CD14-positive monocyte (primary cell): Measurements from ENCODE around the gene ANAPC4. TPM values are rescaled to one million over a fixed set of nuclear protein-coding genes. Genes with fewer than 3 reads are reported as not detected.

Experiments
- DNase-seq, 3 donors: peaks; one replicate each; pipeline ENCODE4 v3.0.0-alpha.2; 2011 to 2022
- H2AFZ ChIP-seq: 2 replicates; pipeline ENCODE4 v1.6.0; 2012; ENCODE audit warnings: mild to moderate bottlenecking, low read depth, low read length, inconsistent platforms; ENCODE audit not compliant: insufficient read depth, poor library complexity, severe bottlenecking
- H3K27ac ChIP-seq, 2 donors: 1 replicate in 1 of 2; 2 replicates in 1 of 2; pipeline ENCODE4 v1.5.1; 2012 to 2013; ENCODE audit warnings: low read length in 2 of 2, control low read depth in 1 of 2, inconsistent platforms in 1 of 2, low read depth in 1 of 2, mild to moderate bottlenecking in 1 of 2
- H3K27me3 ChIP-seq, 2 donors: one replicate each; pipeline versions ENCODE4 v1.6.0 to v1.6.1; 2011 to 2013; ENCODE audit warnings: low read length in 2 of 2; ENCODE audit not compliant: control insufficient read depth in 2 of 2, insufficient read depth in 2 of 2
- H3K36me3 ChIP-seq, 2 donors: replicated peaks in 1 of 2; 1 replicate in 1 of 2; 2 replicates in 1 of 2; pipeline versions ENCODE4 v1.5.1 to v1.6.1; 2012 to 2013; ENCODE audit warnings: low read length in 2 of 2, control low read depth in 1 of 2, inconsistent platforms in 1 of 2, mild to moderate bottlenecking in 1 of 2; ENCODE audit not compliant: insufficient read depth in 2 of 2, control insufficient read depth in 1 of 2
- H3K4me1 ChIP-seq, 2 donors: 1 replicate in 1 of 2; 2 replicates in 1 of 2; pipeline versions ENCODE4 v1.5.1 to v1.6.1; 2012 to 2013; ENCODE audit warnings: low read length in 2 of 2, control low read depth in 1 of 2, inconsistent platforms in 1 of 2, mild to moderate bottlenecking in 1 of 2, moderate library complexity in 1 of 2; ENCODE audit not compliant: insufficient read depth in 2 of 2, control insufficient read depth in 1 of 2
- H3K4me2 ChIP-seq: replicated peaks from 2 replicates; pipeline ENCODE3; 2012; ENCODE audit warnings: low read length, moderate library complexity, mild to moderate bottlenecking; ENCODE audit not compliant: poor library complexity, severe bottlenecking; ENCODE audit errors: extremely low read depth
- H3K4me3 ChIP-seq, 3 experiments: fragments of 200-600 bp in 1 of 3; sonication (generic) in 1 of 3; replicated peaks in 1 of 3; 1 replicate in 2 of 3; 2 replicates in 1 of 3; pipeline ENCODE4 v1.5.1; 2011 to 2013; ENCODE audit warnings: low read length in 3 of 3, mild to moderate bottlenecking in 3 of 3, control low read depth in 2 of 3, low read depth in 2 of 3, inconsistent platforms in 1 of 3, moderate library complexity in 1 of 3
- H3K79me2 ChIP-seq: 2 replicates; pipeline ENCODE4 v1.6.0; 2012; ENCODE audit warnings: mild to moderate bottlenecking, control low read depth, inconsistent platforms, low read length, moderate library complexity; ENCODE audit not compliant: insufficient read depth
- H3K9ac ChIP-seq: 2 replicates; pipeline ENCODE4 v1.6.0; 2017; ENCODE audit warnings: low read length, mild to moderate bottlenecking; ENCODE audit not compliant: insufficient read depth, poor library complexity, severe bottlenecking
- H3K9me3 ChIP-seq, 2 donors: replicated peaks in 1 of 2; 1 replicate in 1 of 2; 2 replicates in 1 of 2; pipeline versions ENCODE4 v1.5.1 to v1.6.1; 2012 to 2013; ENCODE audit warnings: low read length in 2 of 2, control low read depth in 1 of 2; ENCODE audit not compliant: control insufficient read depth in 1 of 2, insufficient read depth in 1 of 2
- H4K20me1 ChIP-seq: 2 replicates; pipeline ENCODE4 v1.6.0; 2012; ENCODE audit warnings: mild to moderate bottlenecking, low read length, control low read depth, moderate library complexity; ENCODE audit not compliant: insufficient read depth
- H3K27ac Mint-ChIP-seq, 7 donors: one replicate each; pipeline ENCODE4 v1.8.0; 2020; ENCODE audit warnings: mild to moderate bottlenecking in 7 of 7, mixed read lengths in 7 of 7, moderate library complexity in 6 of 7, inconsistent platforms in 2 of 7
- H3K27me3 Mint-ChIP-seq, 3 donors: one replicate each; pipeline ENCODE4 v1.8.0; 2021 to 2022; ENCODE audit warnings: low read depth in 3 of 3, mild to moderate bottlenecking in 3 of 3, mixed read lengths in 3 of 3, moderate library complexity in 3 of 3, inconsistent platforms in 1 of 3
- H3K36me3 Mint-ChIP-seq, 2 donors: one replicate each; pipeline ENCODE4 v1.8.0; 2020; ENCODE audit warnings: mixed read lengths in 2 of 2, inconsistent platforms in 1 of 2, mild to moderate bottlenecking in 1 of 2
- H3K4me1 Mint-ChIP-seq: one replicate; pipeline ENCODE4 v1.8.0; 2020; ENCODE audit warnings: mild to moderate bottlenecking, mixed read lengths
- H3K4me3 Mint-ChIP-seq, 2 donors: one replicate each; pipeline ENCODE4 v1.8.0; 2020; ENCODE audit warnings: mild to moderate bottlenecking in 2 of 2, mixed read lengths in 2 of 2, moderate library complexity in 1 of 2
- H3K9me3 Mint-ChIP-seq, 7 donors: one replicate each; pipeline ENCODE4 v1.8.0; 2020 to 2022; ENCODE audit warnings: mixed read lengths in 7 of 7, mild to moderate bottlenecking in 6 of 7, moderate library complexity in 6 of 7, inconsistent platforms in 2 of 7
- CTCF ChIP-seq: fragments of 200-600 bp; IDR thresholded peaks from one replicate; pipeline ENCODE4 v1.8.0; 2022; ENCODE audit warnings: antibody characterized with exemption, mild to moderate bottlenecking
- WGBS: methylation state at CpG from one replicate; pipeline ENCODE4 v1.1.5; 2013; ENCODE audit warnings: missing lambda C conversion rate; ENCODE audit not compliant: insufficient coverage; 5-methylcytosine and 5-hydroxymethylcytosine counted together
- intact Hi-C, 2 donors: fragments of 100-400 bp; cut with micrococcal nuclease; formaldehyde crosslinking; loops; one replicate each; pipeline versions ENCODE4 v1.15.0 to v1.15.1; 2023
- polyA plus RNA-seq, 3 donors: library from polyadenylated mRNA; depleted of rRNA in 1 of 3; unstranded in 2 of 3; stranded (reverse) in 1 of 3; fragments of 300-500 nt in 2 of 3; fragments of >200 nt in 1 of 3; fragmentation: Illumina TruSeq in 2 of 3; gene quantifications; 1 replicate in 2 of 3; 2 replicates in 1 of 3; pipeline ENCODE4 v1.2.3, GENCODE V29; 2012 to 2021

Gene ANAPC4
- polyA plus RNA-seq, 3 donors: 12.7 to 22.9 (median 15.1) TPM

DNA sequence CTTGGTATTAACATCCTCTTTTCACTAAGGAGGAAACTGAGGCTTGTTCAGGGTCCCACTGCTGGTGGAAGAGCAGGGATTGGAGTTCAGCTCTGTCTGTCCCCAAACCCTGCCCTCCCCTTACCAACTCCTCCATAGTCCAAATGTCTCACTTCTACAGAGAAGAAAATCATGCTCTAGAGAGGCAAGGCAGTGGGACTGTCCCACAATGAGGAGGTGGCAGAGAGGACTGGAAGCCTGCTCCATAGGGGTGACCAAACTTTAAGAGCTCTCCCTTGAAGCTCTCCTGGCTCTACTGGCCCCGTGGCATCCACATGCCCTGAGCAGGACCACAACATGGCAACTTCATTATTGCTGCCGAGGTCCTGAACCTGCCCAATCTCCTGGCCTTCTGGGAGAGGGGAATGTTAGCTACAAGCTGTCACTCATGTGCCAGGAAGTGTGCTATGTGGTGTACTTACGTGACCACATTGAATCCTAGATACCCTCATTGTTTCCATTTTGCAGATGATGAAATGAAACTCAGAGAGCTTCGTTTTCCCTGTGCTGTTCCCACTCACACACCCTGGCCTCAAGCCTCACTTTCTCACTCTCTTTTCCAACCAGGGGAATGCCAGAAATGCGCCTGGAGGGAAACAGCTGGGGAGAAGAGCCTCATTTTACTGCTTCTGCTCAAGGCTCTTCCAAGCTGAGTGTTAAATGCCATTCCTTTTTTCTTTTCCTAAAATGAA, 71.5 kb downstream of the ANAPC4 start:
- Mint-ChIP-seq H3K4me3 (no peak overlapping the region), H3K4me1 (no peaks in the 10 kb centered on the region), H3K9me3 (no peaks in the 10 kb centered on the region), H3K27me3 (peaks cover 0 to 9% (median 3%) of the 10 kb centered on the region in 3 donors), H3K27ac (no peak overlapping the region), H3K36me3 (no peaks in the 10 kb centered on the region)
- H3K27ac ChIP-seq: no peak overlapping the region
- H2AFZ ChIP-seq: no peak overlapping the region
- no peak for DNase-seq
- no peak for TF ChIP-seq CTCF
- no peak overlapping the region for H3K4me2 ChIP-seq
- 68% methylated on average over 2 of the region's 5 CpGs for WGBS
- H3K4me3 ChIP-seq: no peak overlapping the region
- no peak overlapping the region for H3K9ac ChIP-seq
- no peaks in the 10 kb centered on the region for H3K36me3 ChIP-seq
- no peaks in the 10 kb centered on the region for H3K27me3 ChIP-seq
- H3K4me1 ChIP-seq: no peaks in the 10 kb centered on the region
- intact Hi-C loops: no loop called here
- H3K79me2 ChIP-seq: no peaks in the 10 kb centered on the region
- no peaks in the 10 kb centered on the region for H3K9me3 ChIP-seq
- H4K20me1 ChIP-seq: no peaks in the 10 kb centered on the region

GRCh38 chr4:25449270-25449669, 72.2 kb downstream of the ANAPC4 start:
- intact Hi-C loops: no loop called here
- Mint-ChIP-seq H3K27ac (no peak overlapping the region), H3K27me3 (peaks cover 0 to 5% (median 3%) of the 10 kb centered on the region in 3 donors), H3K9me3 (no peaks in the 10 kb centered on the region), H3K4me1 (no peaks in the 10 kb centered on the region), H3K36me3 (no peaks in the 10 kb centered on the region), H3K4me3 (no peak overlapping the region)
- H3K4me3 ChIP-seq: no peak overlapping the region
- WGBS: 100% methylated on average over 2 of the region's 5 CpGs
- H3K9ac ChIP-seq: no peak overlapping the region
- TF ChIP-seq CTCF: no peak
- H2AFZ ChIP-seq: no peak overlapping the region
- H3K4me2 ChIP-seq: no peak overlapping the region
- no peak for DNase-seq
- no peak overlapping the region for H3K27ac ChIP-seq
- H3K9me3 ChIP-seq: no peaks in the 10 kb centered on the region
- H3K36me3 ChIP-seq: no peaks in the 10 kb centered on the region
- H4K20me1 ChIP-seq: no peaks in the 10 kb centered on the region
- no peaks in the 10 kb centered on the region for H3K27me3 ChIP-seq
- no peaks in the 10 kb centered on the region for H3K4me1 ChIP-seq
- no peaks in the 10 kb centered on the region for H3K79me2 ChIP-seq
